Epithelial cell of proximal tubule (primary cell): ENCODE data around the gene PHRF1. TPM values are rescaled to one million over a fixed set of nuclear protein-coding genes. Genes with fewer than 3 reads are reported as not detected.
"Not testable (repeated sequence)": the region's sequence is repeated elsewhere in the genome, so short reads cannot be mapped to it uniquely, and the experiment has no call there.

Source experiments
- DNase-seq: peaks from one replicate; pipeline ENCODE4 v3.0.0-alpha.2; 2011; ENCODE audit warnings: low read depth
- H3K4me3 ChIP-seq: 2 replicates; pipeline ENCODE4 v1.5.1; 2011; ENCODE audit warnings: low read depth, mild to moderate bottlenecking, low read length
- total RNA-seq: library from RNA; depleted of rRNA; stranded (reverse); fragments of >200 nt; gene quantifications from 2 replicates; pipeline ENCODE4 v1.2.3, GENCODE V29; 2015
- TF ChIP-seq, protein P1 (sequence below): conservative IDR thresholded peaks from 2 replicates; pipeline ENCODE4 v1.5.1; 2012; ENCODE audit warnings: low read depth, mild to moderate bottlenecking, low read length

Gene PHRF1
- total RNA-seq, 1 donor from 2014 or later: 24.2 TPM

DNA sequence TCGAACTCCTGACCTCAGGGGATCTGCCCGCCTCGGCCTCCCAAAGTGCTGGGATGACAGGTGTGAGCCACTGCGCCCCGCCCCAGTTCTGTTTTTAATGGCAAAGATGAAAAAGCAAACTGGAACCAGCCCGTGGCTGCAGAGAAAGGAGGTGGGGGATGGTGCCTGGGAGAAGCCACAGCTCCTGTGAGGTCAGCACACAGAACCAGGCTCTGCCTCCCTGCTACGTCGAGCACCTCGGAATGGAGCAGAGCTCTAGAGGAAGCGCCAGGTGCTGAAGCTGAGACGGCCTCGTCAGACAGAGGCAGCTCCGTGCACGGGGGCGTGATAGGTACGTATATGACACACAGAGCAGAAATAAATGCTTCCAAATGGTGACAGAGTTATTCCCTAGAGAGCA is 69.3 kb downstream of the PHRF1 start:
- no peak for DNase-seq
- TF ChIP-seq, protein P1, sequence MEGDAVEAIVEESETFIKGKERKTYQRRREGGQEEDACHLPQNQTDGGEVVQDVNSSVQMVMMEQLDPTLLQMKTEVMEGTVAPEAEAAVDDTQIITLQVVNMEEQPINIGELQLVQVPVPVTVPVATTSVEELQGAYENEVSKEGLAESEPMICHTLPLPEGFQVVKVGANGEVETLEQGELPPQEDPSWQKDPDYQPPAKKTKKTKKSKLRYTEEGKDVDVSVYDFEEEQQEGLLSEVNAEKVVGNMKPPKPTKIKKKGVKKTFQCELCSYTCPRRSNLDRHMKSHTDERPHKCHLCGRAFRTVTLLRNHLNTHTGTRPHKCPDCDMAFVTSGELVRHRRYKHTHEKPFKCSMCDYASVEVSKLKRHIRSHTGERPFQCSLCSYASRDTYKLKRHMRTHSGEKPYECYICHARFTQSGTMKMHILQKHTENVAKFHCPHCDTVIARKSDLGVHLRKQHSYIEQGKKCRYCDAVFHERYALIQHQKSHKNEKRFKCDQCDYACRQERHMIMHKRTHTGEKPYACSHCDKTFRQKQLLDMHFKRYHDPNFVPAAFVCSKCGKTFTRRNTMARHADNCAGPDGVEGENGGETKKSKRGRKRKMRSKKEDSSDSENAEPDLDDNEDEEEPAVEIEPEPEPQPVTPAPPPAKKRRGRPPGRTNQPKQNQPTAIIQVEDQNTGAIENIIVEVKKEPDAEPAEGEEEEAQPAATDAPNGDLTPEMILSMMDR: no peak
- no peak overlapping the region for H3K4me3 ChIP-seq

DNA sequence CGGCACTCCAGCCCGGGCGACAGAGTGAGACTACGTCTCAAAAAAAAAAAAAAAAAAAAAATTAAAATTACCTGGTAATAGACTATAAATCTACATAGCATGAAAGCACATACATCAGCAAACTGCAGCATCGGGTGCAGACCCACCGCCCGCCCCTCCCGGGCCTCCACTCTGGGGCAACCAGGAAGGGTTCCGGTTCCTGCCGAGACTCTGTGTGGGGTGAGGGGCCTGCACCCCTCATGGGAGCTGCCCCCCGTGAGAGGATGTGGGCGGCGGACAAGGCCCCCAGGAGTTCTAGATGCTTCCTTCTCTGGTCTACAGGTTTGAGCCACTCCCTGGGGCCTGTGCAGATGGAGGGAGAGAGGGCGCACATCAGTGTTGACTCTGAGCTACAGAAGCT is 69.9 kb downstream of the PHRF1 start:
- TF ChIP-seq, protein P1: no peak
- H3K4me3 ChIP-seq: no peak overlapping the region
- DNase-seq: no peak

DNA sequence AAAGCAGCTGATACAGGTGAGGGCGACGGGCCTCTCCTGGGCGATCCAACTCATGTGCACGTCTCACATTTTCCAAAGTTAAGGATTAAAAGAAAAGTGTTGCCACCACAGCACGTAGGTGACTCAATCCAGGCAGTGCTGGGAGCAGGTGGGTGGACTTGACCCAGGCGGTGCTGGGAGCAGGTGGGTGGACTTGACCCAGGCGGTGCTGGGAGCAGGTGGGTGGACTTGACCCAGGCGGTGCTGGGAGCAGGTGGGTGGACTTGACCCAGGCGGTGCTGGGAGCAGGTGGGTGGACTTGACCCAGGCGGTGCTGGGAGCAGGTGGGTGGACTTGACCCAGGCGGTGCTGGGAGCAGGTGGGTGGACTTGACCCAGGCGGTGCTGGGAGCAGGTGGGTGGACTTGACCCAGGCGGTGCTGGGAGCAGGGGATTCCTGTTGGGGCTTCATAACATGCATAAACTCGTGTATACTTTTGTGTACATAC is 71.4 kb downstream of the PHRF1 start:
- not testable (repeated sequence) for DNase-seq, H3K4me3 ChIP-seq

DNA sequence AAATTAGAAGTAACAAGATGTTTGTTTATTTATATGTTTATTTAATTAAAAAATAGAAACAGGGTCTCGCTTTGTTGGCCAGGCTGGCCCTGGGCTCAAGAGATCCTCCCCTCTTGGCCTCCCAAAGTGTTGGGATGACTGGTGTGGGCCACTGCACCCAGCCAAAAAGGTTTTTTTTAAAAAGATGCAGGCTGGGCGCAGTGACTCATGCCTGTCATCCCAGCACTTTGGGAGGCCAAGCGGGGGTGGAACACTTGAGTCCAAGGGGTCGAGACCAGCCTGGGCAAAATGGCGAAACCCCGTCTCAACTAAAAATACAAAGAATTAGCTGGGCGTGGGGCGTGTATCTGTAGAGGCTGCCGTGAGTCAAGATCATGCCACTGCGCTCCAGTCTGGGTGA is 74.2 kb downstream of the PHRF1 start:
- TF ChIP-seq, protein P1: no peak
- H3K4me3 ChIP-seq: no peak overlapping the region
- no peak for DNase-seq

DNA sequence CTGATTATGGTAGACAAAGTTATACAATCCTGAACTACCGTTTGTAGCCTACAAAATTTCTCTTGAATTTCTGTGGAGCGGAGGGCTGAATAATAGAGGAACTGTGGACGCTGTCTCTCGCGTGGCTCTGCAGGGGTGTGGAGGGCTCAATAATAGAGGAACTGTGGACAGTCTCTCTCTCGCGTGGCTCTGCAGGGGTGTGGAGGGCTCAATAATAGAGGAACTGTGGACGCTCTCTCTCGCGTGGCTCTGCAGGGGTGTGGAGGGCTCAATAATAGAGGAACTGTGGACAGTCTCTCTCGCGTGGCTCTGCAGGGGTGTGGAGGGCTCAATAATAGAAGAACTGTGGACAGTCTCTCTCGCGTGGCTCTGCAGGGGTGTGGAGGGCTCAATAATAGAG is 76.9 kb downstream of the PHRF1 start:
- H3K4me3 ChIP-seq, DNase-seq: not testable (repeated sequence)

DNA sequence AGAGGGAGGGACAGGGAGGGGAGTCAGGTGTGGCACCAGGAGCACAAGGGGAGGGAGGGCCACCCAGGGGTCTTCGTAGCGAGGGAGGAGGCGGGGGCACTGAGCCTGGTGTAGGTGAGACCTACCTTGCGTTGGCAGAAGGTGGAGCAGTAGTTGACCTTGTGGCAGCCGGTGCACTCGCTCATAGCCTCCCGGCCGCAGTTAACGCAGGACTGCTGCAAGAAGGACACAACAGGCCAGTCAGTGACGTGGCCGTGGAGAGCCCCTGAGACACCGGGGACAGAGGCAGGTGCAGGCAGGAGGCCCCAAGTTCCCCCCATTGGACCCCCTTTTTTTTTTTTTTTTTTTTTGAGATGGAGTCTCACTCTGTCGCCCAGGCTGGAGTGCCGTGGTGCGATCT is 77.6 kb downstream of the PHRF1 start:
- no peak for DNase-seq
- no peak overlapping the region for H3K4me3 ChIP-seq
- TF ChIP-seq, protein P1: no peak

DNA sequence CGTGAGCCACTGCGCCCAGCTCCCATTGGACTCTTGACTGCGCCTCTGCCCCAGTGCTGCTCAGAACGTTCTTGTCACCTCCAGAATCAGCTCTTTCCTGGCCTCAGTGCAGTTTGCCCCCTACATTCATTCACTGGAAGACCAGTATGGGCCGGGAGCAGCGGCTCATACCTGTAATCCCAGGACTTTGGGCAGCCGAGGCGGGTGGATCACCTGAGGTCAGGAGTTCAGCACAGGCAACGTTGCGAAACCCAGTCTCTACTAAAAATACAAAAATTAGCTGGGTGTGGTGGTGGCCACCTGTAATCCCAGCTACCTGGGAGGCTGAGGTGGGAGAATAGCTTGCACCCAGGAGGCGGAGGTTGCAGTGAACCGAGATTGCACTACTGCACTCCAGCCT is 78.2 kb downstream of the PHRF1 start:
- H3K4me3 ChIP-seq, DNase-seq: not testable (repeated sequence)

DNA sequence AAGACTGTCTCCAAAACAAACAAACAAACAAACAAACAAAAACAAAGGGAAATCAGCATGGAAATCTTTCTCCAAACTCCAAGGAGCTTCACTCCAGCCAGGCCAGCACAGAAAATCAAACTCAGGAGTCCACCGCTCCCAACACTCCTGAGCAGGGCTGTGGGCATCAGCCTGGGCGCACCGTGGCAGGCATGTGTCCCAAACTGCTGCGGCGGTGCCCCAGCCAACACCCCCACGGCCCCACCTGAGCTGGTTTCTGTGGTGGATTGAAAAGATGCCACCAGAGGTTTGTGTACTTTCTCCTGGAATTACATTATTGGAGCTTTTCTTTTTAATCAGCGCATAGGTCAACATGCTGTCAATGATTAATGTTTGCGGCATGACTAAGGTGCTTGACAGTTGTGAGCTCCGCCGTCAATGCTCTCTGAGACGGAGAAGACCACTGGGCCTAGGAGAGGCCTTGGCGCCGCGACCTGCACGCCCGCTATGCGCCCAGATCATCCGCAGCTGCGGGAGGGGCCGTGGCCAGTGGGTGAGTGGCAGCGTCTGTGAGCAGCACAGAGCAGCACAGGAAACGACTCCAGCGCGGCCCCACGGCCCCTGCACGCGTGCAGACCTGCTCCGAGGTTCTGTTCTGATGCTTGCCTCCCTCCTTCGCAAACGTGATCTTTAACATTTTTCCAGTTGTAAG is 78.9 kb downstream of the PHRF1 start:
- peak; percentile 59 for DNase-seq
- TF ChIP-seq, protein P1: no peak

More for the DNA sequence above, 78.9 kb downstream of the PHRF1 start:
- H3K4me3 ChIP-seq: peak overlapping the region; percentile 7
